Mammary epithelial cell (primary cell): ENCODE data around the gene WDR1.

Experiments used
- EZH2 ChIP-seq: IDR thresholded peaks from 2 replicates; pipeline ENCODE4 v1.6.1; 2012; ENCODE audit warnings: low read length, inconsistent platforms, borderline replicate concordance
- TF ChIP-seq, protein P1 (sequence below), 2 donors: IDR thresholded peaks in 1 of 2; conservative IDR thresholded peaks in 1 of 2; 2 replicates each; pipeline ENCODE4 v1.5.1; 2011 to 2012; ENCODE audit warnings: inconsistent platforms in 2 of 2, low read length in 2 of 2, mild to moderate bottlenecking in 2 of 2, control low read depth in 1 of 2, low read depth in 1 of 2; ENCODE audit not compliant: insufficient read depth in 1 of 2; ENCODE audit errors: extremely low read depth in 1 of 2

DNA sequence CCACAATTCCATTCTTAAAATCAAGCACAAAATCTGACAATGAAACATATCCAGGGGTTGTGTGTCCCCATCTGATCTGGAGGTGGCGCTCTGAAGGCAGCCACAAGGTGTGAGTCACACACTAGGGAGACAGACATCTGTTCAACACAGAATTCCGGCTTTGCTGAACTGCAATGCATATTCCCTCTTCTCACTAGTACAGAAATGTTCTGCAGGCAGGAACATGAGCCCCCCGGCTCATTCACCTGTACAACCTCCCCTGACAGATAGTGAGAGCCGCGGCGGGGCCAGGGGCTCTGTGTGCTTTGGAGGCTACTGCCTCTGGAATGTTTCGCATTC lies 41.9 kb downstream of the WDR1 start:
- TF ChIP-seq, protein P1, sequence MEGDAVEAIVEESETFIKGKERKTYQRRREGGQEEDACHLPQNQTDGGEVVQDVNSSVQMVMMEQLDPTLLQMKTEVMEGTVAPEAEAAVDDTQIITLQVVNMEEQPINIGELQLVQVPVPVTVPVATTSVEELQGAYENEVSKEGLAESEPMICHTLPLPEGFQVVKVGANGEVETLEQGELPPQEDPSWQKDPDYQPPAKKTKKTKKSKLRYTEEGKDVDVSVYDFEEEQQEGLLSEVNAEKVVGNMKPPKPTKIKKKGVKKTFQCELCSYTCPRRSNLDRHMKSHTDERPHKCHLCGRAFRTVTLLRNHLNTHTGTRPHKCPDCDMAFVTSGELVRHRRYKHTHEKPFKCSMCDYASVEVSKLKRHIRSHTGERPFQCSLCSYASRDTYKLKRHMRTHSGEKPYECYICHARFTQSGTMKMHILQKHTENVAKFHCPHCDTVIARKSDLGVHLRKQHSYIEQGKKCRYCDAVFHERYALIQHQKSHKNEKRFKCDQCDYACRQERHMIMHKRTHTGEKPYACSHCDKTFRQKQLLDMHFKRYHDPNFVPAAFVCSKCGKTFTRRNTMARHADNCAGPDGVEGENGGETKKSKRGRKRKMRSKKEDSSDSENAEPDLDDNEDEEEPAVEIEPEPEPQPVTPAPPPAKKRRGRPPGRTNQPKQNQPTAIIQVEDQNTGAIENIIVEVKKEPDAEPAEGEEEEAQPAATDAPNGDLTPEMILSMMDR (conservative IDR thresholded peaks at IDR 0.05 in 1 of 2, IDR thresholded peaks at IDR 0.05 in 1 of 2; ENCODE audit: extremely low read depth in 1 of 2, insufficient read depth in 1 of 2, low read depth in 1 of 2, low read length in 2 of 2) = peak; percentile 63 to 65
- TF ChIP-seq EZH2 = no peak
